Adipocyte (in vitro differentiated cells): ENCODE results near the gene RARRES2.

ENCODE experiments used
- DNase-seq: peaks from one replicate; pipeline ENCODE4 v3.0.0-alpha.2; 2015; ENCODE audit warnings: low read depth
- H3K27me3 ChIP-seq: replicated peaks from 2 replicates; pipeline ENCODE4 v1.7.0; 2013; ENCODE audit warnings: mild to moderate bottlenecking, low read length, moderate library complexity; ENCODE audit not compliant: control insufficient read depth, insufficient read depth
- H3K36me3 ChIP-seq: 2 replicates; pipeline ENCODE4 v1.7.0; 2013; ENCODE audit warnings: low read length, mild to moderate bottlenecking, moderate library complexity; ENCODE audit not compliant: control insufficient read depth, insufficient read depth, severe bottlenecking
- H3K4me1 ChIP-seq: 2 replicates; pipeline ENCODE4 v1.7.0; 2013; ENCODE audit warnings: mild to moderate bottlenecking, low read length, moderate library complexity; ENCODE audit not compliant: control insufficient read depth, insufficient read depth
- H3K4me3 ChIP-seq: 2 replicates; pipeline ENCODE4 v1.7.0; 2013; ENCODE audit warnings: mild to moderate bottlenecking, low read length, moderate library complexity
- H3K9ac ChIP-seq: 2 replicates; pipeline ENCODE4 v1.7.0; 2013; ENCODE audit warnings: mild to moderate bottlenecking, low read length, moderate library complexity
- H3K9me3 ChIP-seq: 2 replicates; pipeline ENCODE4 v1.7.0; 2013; ENCODE audit warnings: mild to moderate bottlenecking, low read length, moderate library complexity; ENCODE audit not compliant: control insufficient read depth

Gene RARRES2

DNA sequence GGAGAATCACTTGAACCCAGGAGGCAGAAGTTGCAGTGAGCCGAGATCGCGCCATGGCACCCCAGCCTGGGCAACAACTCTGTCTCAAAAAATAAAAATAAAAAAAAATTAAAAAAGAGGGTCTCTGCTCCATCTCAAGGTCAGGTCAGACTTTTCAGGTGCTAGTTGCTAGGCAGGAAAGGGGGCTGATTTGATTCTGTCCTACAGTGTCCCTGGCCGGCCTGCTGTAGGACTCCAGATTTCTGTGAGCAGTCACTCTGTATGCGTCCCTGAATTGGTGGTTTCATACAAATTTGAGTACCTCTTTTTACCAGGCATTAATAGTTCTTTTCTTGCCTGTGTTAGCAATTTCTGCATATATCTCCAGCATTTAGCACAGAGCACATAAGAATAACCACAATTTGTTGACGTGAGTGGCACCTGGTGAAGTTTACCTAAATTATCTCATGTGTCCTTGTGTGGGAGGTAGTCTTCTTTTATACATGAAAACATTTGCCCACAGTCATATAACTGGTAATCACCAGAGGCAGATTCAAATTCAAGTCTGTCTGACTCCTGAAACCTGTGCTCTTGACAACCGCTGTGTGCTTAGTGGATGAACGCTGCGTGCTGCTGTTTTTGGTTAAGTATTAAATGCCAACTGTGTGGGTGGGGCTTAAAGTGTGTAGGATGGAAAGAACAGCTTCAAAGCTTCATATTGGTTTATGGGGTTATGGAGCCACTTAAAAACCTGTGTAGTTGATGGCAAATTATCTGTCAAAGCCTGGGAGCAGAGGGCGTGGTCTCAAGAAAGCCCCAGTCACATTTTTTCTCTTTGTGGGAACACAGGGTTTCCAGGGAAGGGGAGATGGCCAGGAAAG, 34.5 kb upstream of the RARRES2 start:
- peaks cover 21% of the 10 kb centered on the region for H3K36me3 ChIP-seq
- H3K27me3 ChIP-seq: no peaks in the 10 kb centered on the region
- H3K9me3 ChIP-seq: no peaks in the 10 kb centered on the region
- no peak overlapping the region for H3K4me3 ChIP-seq
- no peak overlapping the region for H3K9ac ChIP-seq
- peaks cover 18% of the 10 kb centered on the region for H3K4me1 ChIP-seq
- DNase-seq: no peak

- no peaks in the 10 kb centered on the region for H3K9me3 ChIP-seq
- H3K36me3 ChIP-seq: peaks cover 21% of the 10 kb centered on the region
- no peak overlapping the region for H3K9ac ChIP-seq
- no peaks in the 10 kb centered on the region for H3K27me3 ChIP-seq
- H3K4me1 ChIP-seq: peaks cover 26% of the 10 kb centered on the region
- no peak overlapping the region for H3K4me3 ChIP-seq
- no peak for DNase-seq
Observed at GRCh38 chr7:150374472-150374871, 33.0 kb upstream of the RARRES2 start.

GRCh38 chr7:150374026-150374425, 32.6 kb upstream of the RARRES2 start:
- no peak overlapping the region for H3K4me3 ChIP-seq
- no peaks in the 10 kb centered on the region for H3K9me3 ChIP-seq
- H3K4me1 ChIP-seq: peaks cover 29% of the 10 kb centered on the region
- no peak for DNase-seq
- H3K9ac ChIP-seq: no peak overlapping the region
- peaks cover 21% of the 10 kb centered on the region for H3K36me3 ChIP-seq
- H3K27me3 ChIP-seq: no peaks in the 10 kb centered on the region

DNA sequence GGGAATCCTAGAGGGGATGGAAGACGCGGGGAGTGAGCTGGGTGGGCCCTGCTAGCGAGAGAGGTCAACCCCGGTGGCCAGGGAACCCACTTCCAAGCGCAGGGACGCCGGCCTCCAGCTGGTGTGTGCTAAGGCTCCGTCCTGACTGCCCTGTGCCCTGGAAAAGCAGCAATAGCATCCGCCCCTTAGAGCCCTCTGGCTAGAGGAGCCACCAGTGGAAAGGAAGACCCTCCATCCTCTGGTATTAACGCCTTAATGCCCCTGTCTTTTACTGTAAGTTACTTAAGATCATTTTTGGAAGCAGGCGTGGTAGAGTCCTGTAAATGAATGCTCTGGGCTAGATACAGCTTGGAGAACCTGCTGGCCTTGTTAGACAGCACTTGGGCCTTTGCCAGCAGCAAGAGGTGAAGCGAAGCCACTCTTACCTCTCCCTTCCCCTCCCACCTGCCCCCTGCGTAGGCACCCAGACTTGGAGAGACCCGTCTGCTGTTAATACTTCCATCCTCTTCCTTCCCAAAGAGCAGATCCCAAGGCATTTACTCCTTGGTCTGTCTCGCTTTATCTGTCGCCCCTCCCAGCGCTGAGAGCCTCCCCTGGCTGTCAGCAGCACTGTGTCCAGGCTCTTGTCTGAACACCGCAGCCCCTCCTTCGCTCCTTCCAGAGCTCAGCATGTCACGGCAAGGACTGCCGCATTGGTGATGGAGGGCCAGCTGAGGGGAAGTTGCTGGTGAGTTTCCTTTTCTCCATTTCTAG, 31.8 kb upstream of the RARRES2 start:
- no peak for DNase-seq
- Histone ChIP-seq H3K36me3 (peaks cover 21% of the 10 kb centered on the region), H3K27me3 (no peaks in the 10 kb centered on the region), H3K4me3 (no peak overlapping the region), H3K4me1 (peaks cover 26% of the 10 kb centered on the region), H3K9me3 (no peaks in the 10 kb centered on the region), H3K9ac (no peak overlapping the region)

DNA sequence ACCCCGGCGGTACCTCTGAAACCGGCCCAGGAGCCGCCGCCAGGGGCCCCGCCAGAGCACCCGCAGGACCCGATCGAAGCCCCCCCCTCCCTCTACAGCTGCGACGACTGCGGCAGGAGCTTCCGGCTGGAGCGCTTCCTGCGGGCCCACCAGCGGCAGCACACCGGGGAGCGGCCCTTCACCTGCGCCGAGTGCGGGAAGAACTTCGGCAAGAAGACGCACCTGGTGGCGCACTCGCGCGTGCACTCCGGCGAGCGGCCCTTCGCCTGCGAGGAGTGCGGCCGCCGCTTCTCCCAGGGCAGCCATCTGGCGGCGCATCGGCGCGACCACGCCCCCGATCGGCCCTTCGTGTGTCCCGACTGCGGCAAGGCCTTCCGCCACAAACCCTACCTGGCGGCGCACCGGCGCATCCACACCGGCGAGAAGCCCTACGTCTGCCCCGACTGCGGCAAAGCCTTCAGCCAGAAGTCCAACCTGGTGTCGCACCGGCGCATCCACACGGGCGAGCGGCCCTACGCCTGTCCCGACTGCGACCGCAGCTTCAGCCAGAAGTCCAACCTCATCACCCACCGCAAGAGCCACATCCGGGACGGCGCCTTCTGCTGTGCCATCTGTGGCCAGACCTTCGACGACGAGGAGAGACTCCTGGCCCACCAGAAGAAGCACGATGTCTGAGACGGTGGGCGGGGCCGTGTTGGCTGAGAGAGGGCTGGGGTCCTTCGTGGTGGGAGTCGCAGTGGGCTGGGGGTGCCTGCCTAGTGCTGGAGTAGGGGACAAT, 31.0 kb upstream of the RARRES2 start:
- Histone ChIP-seq H3K9me3 (no peaks in the 10 kb centered on the region), H3K4me1 (peaks cover 23% of the 10 kb centered on the region), H3K36me3 (peaks cover 21% of the 10 kb centered on the region), H3K27me3 (no peaks in the 10 kb centered on the region), H3K4me3 (no peak overlapping the region), H3K9ac (no peak overlapping the region)
- DNase-seq: no peak

DNA sequence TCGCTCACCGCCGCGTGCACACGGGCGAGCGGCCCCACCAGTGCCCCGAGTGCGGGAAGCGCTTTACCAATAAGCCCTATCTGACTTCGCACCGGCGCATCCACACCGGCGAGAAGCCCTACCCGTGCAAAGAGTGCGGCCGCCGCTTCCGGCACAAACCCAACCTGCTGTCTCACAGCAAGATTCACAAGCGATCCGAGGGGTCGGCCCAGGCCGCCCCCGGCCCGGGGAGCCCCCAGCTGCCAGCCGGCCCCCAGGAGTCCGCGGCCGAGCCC, 30.5 kb upstream of the RARRES2 start:
- H3K4me3 ChIP-seq: no peak overlapping the region
- H3K4me1 ChIP-seq: peaks cover 23% of the 10 kb centered on the region
- no peak overlapping the region for H3K9ac ChIP-seq
- DNase-seq: no peak
- H3K27me3 ChIP-seq: no peaks in the 10 kb centered on the region
- no peaks in the 10 kb centered on the region for H3K9me3 ChIP-seq
- peaks cover 21% of the 10 kb centered on the region for H3K36me3 ChIP-seq

DNA sequence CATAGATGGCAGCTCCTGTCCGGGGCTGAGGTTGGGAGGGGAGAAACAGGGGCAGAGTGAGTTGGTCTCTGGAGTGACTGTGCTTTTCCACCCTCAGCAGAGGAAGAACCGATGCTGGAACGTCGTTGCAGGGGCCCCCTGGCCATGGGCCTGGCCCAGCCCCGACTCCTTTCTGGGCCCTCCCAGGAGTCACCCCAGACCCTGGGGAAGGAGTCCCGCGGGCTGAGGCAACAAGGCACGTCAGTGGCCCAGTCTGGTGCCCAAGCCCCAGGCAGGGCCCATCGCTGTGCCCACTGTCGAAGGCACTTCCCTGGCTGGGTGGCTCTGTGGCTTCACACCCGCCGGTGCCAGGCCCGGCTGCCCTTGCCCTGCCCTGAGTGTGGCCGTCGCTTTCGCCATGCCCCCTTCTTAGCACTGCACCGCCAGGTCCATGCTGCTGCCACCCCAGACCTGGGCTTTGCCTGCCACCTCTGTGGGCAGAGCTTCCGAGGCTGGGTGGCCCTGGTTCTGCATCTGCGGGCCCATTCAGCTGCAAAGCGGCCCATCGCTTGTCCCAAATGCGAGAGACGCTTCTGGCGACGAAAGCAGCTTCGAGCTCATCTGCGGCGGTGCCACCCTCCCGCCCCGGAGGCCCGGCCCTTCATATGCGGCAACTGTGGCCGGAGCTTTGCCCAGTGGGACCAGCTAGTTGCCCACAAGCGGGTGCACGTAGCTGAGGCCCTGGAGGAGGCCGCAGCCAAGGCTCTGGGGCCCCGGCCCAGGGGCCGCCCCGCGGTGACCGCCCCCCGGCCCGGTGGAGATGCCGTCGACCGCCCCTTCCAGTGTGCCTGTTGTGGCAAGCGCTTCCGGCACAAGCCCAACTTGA, 29.9 kb upstream of the RARRES2 start:
- Histone ChIP-seq H3K4me3 (no peak overlapping the region), H3K27me3 (no peaks in the 10 kb centered on the region), H3K9ac (peak overlapping the region; percentile 93), H3K4me1 (peaks cover 23% of the 10 kb centered on the region), H3K36me3 (peaks cover 21% of the 10 kb centered on the region), H3K9me3 (no peaks in the 10 kb centered on the region)
- no peak for DNase-seq

- Histone ChIP-seq H3K27me3 (no peaks in the 10 kb centered on the region), H3K4me1 (peaks cover 23% of the 10 kb centered on the region), H3K4me3 (peak overlapping the region; percentile 97), H3K36me3 (peaks cover 21% of the 10 kb centered on the region), H3K9me3 (no peaks in the 10 kb centered on the region), H3K9ac (peak overlapping the region; percentile 93)
- DNase-seq: peak; percentile 69
Observed at GRCh38 chr7:150370612-150371071, 29.2 kb upstream of the RARRES2 start.

DNA sequence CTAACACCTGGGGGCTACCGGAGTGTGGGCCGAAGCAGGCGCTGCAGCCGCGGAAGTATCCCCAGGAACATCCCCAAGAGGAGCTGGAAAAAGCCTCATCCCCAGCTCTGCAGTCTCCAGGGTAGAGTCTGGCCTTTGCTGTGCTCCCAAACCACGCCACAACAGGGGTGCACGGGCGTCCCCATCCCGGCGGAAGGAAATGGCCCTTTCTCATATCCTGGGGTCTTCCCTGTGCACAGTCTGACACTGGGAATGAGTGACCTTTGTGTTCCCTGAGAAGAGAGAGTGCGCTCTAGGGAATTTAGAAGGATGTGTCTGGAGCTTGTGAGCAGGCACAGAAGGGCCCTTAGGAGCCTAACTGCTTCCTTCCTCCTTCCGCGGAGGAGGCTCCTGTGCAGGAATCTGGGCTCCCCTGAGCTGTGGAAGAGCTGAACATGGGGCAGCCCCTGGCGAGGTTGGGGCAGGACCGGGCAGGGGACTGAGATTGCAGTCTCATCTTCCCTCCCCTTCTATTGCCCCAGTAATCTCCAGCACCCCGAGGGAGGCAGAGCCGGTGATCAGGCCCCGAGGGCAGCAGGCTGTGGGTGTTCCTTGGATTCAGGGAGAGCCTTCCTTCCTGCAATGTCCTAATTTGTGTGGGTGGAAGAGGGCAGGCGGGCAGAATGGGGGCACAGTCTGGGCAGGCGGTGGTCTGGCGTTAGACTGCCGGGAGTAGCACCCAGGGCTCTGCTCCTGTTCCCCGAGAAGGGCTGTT, 28.5 kb upstream of the RARRES2 start:
- H3K9ac ChIP-seq: peak overlapping the region; percentile 93
- H3K4me1 ChIP-seq: peaks cover 23% of the 10 kb centered on the region
- H3K9me3 ChIP-seq: no peaks in the 10 kb centered on the region
- no peaks in the 10 kb centered on the region for H3K27me3 ChIP-seq
- H3K4me3 ChIP-seq: peak overlapping the region; percentile 97
- H3K36me3 ChIP-seq: peaks cover 21% of the 10 kb centered on the region
- peak; percentile 28 for DNase-seq
